Stimulated activated CD8-positive, alpha-beta memory T cell treated with anti-CD3 and anti-CD28 coated beads, Interleukin-7, amount 100 ng/mL, for 4 hours (primary cell): ENCODE data around the gene MIOX.
"Not testable (repeated sequence)": the region's sequence is repeated elsewhere in the genome, so short reads cannot be mapped to it uniquely, and the experiment has no call there.

Experiments
- DNase-seq, 2 donors: peaks; one replicate each; pipeline ENCODE4 v3.0.0-alpha.2; 2020; ENCODE audit warnings: low read depth in 2 of 2

Gene MIOX

GRCh38 chr22:50529416-50529896, 42.8 kb downstream of the MIOX start:
- no peak for DNase-seq

- DNase-seq, result peak; percentile 39 to 70
Measured at GRCh38 chr22:50529897-50530579, 43.4 kb downstream of the MIOX start, which contains the start of gene TYMP. Gene TYMP, minus strand, starts transcription at chr22:50530012. Its CDS starts 303 bp downstream, at chr22:50529709.

DNA sequence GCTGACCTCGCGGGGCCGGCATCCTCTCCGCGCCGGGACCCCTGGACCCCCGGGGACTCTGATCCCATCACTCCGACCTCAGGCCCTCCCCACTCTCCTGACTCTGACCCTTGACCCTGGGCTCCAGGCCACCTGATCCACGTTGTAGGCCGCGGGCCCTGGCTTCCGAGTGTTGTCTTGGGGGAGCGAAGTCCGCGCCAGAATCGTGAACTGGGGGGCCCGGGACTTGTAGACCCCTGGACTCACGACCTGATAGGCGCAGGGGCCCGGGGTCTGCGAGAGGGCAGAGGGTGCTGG, 43.9 kb downstream of the MIOX start:
- no peak for DNase-seq

- peak; percentile 74 to 79 for DNase-seq
Measured at GRCh38 chr22:50530877-50531545, 44.4 kb downstream of the MIOX start.

DNA sequence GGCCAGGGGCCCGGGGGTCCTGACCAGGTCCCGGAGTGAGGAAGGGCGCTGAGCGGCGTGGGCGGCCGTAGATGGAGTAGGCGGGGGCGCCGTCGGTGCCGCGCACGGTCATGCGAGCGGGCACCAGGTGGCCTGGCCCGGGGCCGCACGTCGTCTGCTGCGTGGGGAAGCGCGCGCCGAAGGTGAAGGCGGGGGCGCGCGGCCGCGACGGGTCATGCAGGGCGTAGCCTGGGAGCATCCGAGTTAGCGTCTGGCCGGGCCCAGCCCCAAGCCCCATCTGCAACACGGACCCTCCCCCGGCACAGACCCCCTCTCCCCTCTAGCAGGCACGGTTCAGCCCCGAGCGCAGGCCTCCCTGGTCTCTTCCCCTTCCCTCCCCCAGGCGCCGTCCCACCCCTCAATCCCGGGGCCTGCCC, 44.9 kb downstream of the MIOX start:
- peak; percentile 56 to 68 for DNase-seq

- DNase-seq, result no peak
Measured at GRCh38 chr22:50531962-50532674, 45.5 kb downstream of the MIOX start.

- no peak for DNase-seq
Measured at GRCh38 chr22:50532824-50533796, 46.5 kb downstream of the MIOX start.

GRCh38 chr22:50533856-50534711, 47.4 kb downstream of the MIOX start:
- not testable (repeated sequence) for DNase-seq

DNA sequence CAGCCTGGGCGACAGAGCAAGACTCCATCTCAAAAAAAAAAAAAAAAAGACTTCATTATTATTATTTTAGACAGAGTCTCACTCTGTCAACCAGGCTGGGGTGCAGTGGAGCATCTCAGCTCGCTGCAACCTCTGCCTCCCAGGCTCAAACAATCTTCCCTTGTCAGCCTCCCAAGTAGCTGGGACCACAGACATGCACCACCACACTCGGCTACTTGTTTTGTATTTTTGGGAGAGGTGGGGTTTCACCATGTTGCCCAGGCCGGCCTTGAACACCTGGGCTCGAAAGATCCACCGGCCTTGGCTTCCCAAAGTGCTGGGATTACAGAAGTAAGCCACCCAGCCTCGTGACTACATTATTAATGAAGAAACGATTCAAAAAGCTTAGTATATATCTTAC, 48.5 kb downstream of the MIOX start:
- DNase-seq, result no peak

DNA sequence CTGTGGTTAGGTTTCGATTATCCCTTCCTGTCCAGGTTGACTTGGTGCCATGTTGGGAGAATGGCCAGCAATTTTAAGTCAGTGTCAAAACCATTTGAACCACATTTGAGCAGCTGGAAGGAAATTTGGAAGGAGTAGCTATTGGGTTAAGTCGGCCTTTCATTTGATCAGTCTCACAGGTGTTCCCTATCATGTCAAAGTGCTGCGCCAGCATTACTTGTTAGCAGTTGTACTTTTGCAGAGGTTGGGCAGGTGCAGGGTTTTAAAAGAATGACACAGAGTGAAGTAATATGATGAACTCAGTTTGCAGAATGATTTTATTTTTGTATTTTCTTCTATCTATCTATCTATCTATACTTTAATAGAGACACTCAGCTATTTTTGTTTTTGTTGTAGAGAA, 49.6 kb downstream of the MIOX start:
- no peak for DNase-seq

DNA sequence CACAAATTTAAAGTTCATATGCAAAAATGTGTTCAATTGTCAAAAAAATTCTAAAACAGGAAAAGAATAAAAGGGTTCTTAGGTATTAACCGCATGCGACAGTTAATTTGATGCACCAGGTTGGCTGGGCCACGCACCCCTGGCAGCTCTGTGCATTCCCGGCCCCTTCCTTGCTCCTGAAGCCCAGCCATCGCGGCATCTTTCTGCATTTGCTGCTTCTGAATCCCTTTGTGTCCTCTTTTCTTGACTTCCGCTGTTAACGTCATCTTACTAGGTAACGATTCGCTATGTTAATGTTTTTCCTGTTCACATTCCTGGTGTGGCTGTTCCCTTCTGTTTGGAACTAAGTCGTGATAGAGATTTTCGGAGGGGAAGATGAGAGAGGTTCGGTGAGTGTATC, 51.1 kb downstream of the MIOX start:
- DNase-seq, result no peak
